ENCODE data around the gene PHLDA1. TPM values are rescaled to one million over a fixed set of nuclear protein-coding genes. Genes with fewer than 3 reads are reported as not detected.

Gene PHLDA1
- polyA plus RNA-seq, 1 donor (not counting 4 experiments of a cell fraction or from before 2014, with no cell fraction given): 144 TPM

GRCh38 chr12:76024942-76025600 is 6.5 kb downstream of the PHLDA1 start:
- H3K27ac ChIP-seq (ENCODE audit: control insufficient read depth, insufficient read depth, low read length): peak overlapping the region; percentile 61
- H4K20me1 ChIP-seq (ENCODE audit: control insufficient read depth, extremely low read depth, insufficient read depth, low read length): no peaks in the 10 kb centered on the region
- peaks cover 29% of the 10 kb centered on the region for H3K4me1 ChIP-seq (ENCODE audit: control insufficient read depth, extremely low read depth, insufficient read depth, low read length)
- H3K9ac ChIP-seq (ENCODE audit: control insufficient read depth, extremely low read depth, insufficient read depth, low read length): peak overlapping the region; percentile 6
- H3K79me2 ChIP-seq (ENCODE audit: control insufficient read depth, insufficient read depth, low read length): peaks cover 12% of the 10 kb centered on the region
- no peak overlapping the region for H3K4me2 ChIP-seq (ENCODE audit: control insufficient read depth, extremely low read depth, insufficient read depth, low read depth, low read length)
- peaks cover under 1 to 12% of the 10 kb centered on the region in 2 experiments for H3K36me3 ChIP-seq (ENCODE audit: control insufficient read depth in 2 of 2, extremely low read depth in 1 of 2, insufficient read depth in 2 of 2, low read length in 2 of 2)
- FAIRE-seq (peak; percentile 55), DNase-seq (ENCODE audit: low read depth, low spot score) (no peak)
- dilution Hi-C loops (cut with MboI; ENCODE audit: extremely low pct_ligation_motif_present, low sequenced_read_pairs): no loop called here
- H3K9me1 ChIP-seq (ENCODE audit: control insufficient read depth, extremely low read depth, insufficient read depth, low read length): no peaks in the 10 kb centered on the region
- no peaks in the 10 kb centered on the region for H3K27me3 ChIP-seq (ENCODE audit: control insufficient read depth, extremely low read depth, insufficient read depth, low read length)
- no peak for TF ChIP-seq EZH2 (IDR thresholded peaks at IDR 0.05; ENCODE audit: low read length)
- TF ChIP-seq, protein P1, sequence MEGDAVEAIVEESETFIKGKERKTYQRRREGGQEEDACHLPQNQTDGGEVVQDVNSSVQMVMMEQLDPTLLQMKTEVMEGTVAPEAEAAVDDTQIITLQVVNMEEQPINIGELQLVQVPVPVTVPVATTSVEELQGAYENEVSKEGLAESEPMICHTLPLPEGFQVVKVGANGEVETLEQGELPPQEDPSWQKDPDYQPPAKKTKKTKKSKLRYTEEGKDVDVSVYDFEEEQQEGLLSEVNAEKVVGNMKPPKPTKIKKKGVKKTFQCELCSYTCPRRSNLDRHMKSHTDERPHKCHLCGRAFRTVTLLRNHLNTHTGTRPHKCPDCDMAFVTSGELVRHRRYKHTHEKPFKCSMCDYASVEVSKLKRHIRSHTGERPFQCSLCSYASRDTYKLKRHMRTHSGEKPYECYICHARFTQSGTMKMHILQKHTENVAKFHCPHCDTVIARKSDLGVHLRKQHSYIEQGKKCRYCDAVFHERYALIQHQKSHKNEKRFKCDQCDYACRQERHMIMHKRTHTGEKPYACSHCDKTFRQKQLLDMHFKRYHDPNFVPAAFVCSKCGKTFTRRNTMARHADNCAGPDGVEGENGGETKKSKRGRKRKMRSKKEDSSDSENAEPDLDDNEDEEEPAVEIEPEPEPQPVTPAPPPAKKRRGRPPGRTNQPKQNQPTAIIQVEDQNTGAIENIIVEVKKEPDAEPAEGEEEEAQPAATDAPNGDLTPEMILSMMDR (optimal IDR thresholded peaks at IDR 0.05 in 1 of 3, IDR thresholded peaks at IDR 0.05 in 1 of 3, conservative IDR thresholded peaks at IDR 0.05 in 1 of 3; ENCODE audit: extremely low read depth in 1 of 3, insufficient read depth in 2 of 3, low read length in 3 of 3): no peak
- H3K4me3 ChIP-seq (ENCODE audit: control insufficient read depth in 2 of 3, extremely low read depth in 1 of 3, insufficient read depth in 2 of 3, low read depth in 1 of 3, low read length in 3 of 3): no peak overlapping the region
- no peak overlapping the region for H2AFZ ChIP-seq (ENCODE audit: control insufficient read depth, low read length)
- H3K9me3 ChIP-seq (ENCODE audit: control insufficient read depth, low read depth, low read length): no peaks in the 10 kb centered on the region

- Histone ChIP-seq H3K4me1 (ENCODE audit: control insufficient read depth, extremely low read depth, insufficient read depth, low read length) (peaks cover 37% of the 10 kb centered on the region), H3K36me3 (ENCODE audit: control insufficient read depth in 2 of 2, extremely low read depth in 1 of 2, insufficient read depth in 2 of 2, low read length in 2 of 2) (peaks cover 0 to 8% of the 10 kb centered on the region in 2 experiments), H3K79me2 (ENCODE audit: control insufficient read depth, insufficient read depth, low read length) (peaks cover 6% of the 10 kb centered on the region), H3K4me3 (ENCODE audit: control insufficient read depth in 2 of 3, extremely low read depth in 1 of 3, insufficient read depth in 2 of 3, low read depth in 1 of 3, low read length in 3 of 3) (no peak overlapping the region), H3K27me3 (ENCODE audit: control insufficient read depth, extremely low read depth, insufficient read depth, low read length) (no peaks in the 10 kb centered on the region), H3K9ac (ENCODE audit: control insufficient read depth, extremely low read depth, insufficient read depth, low read length) (no peak overlapping the region), H3K27ac (ENCODE audit: control insufficient read depth, insufficient read depth, low read length) (peak overlapping the region; percentile 61), H3K4me2 (ENCODE audit: control insufficient read depth, extremely low read depth, insufficient read depth, low read depth, low read length) (no peak overlapping the region), H2AFZ (ENCODE audit: control insufficient read depth, low read length) (no peak overlapping the region), H3K9me1 (ENCODE audit: control insufficient read depth, extremely low read depth, insufficient read depth, low read length) (no peaks in the 10 kb centered on the region), H3K9me3 (ENCODE audit: control insufficient read depth, low read depth, low read length) (no peaks in the 10 kb centered on the region), H4K20me1 (ENCODE audit: control insufficient read depth, extremely low read depth, insufficient read depth, low read length) (no peaks in the 10 kb centered on the region)
- FAIRE-seq (no peak), DNase-seq (ENCODE audit: low read depth, low spot score) (no peak)
- dilution Hi-C loops (cut with MboI; ENCODE audit: extremely low pct_ligation_motif_present, low sequenced_read_pairs): no loop called here
- TF ChIP-seq, protein P1 (optimal IDR thresholded peaks at IDR 0.05 in 1 of 3, IDR thresholded peaks at IDR 0.05 in 1 of 3, conservative IDR thresholded peaks at IDR 0.05 in 1 of 3; ENCODE audit: extremely low read depth in 1 of 3, insufficient read depth in 2 of 3, low read length in 3 of 3): no peak
- TF ChIP-seq EZH2 (IDR thresholded peaks at IDR 0.05; ENCODE audit: low read length): no peak
These were observed 7.3 kb downstream of the PHLDA1 start for GRCh38 chr12:76024102-76024781.

Measured in keratinocyte (primary cell).